Purkinje cell (primary cell): ENCODE measurements around the gene CACNA1S. TPM values are rescaled to one million over a fixed set of nuclear protein-coding genes. Genes with fewer than 3 reads are reported as not detected.

ENCODE experiments used
- polyA plus RNA-seq: library from polyadenylated mRNA; unstranded; fragments of >200 nt; fragmentation: Nextera tagmentation; gene quantifications from 2 replicates; pipeline ENCODE4 v1.2.1, GENCODE V29; 2014

CACNA1S gene
- not detected in 2 replicates for polyA plus RNA-seq

DNA sequence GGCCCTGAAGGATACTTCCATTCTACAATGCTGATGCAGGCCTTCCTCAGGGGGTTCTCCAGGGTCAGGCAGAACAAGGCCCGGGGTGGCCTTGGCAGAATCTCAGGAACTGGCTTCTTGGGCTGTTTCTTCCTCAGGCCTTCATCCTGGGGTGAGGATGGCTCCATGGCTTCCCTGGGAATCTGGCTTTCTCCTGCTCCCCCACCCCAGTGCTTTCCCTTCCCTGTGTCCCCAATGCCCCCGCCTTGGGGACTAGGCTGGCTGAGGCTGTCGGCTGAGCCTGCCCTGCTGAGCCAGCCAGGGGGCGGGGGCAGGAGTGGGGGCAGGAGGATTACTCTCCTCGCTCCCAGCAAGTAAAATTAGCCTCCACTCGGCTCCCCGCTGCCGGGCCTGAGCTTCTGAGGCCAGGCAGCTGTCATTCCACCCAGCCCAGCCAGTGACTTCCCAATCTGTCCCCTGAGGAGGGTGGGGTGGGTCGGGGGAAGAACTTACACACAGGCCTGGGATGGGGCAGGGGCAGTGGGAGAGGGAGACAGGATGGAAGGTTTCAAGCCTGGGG, at the start of gene CACNA1S:
CACNA1S (minus strand) TSS at position 254 of the 559 bp plus-strand sequence; CDS start at position 167, 87 bp downstream.

DNA sequence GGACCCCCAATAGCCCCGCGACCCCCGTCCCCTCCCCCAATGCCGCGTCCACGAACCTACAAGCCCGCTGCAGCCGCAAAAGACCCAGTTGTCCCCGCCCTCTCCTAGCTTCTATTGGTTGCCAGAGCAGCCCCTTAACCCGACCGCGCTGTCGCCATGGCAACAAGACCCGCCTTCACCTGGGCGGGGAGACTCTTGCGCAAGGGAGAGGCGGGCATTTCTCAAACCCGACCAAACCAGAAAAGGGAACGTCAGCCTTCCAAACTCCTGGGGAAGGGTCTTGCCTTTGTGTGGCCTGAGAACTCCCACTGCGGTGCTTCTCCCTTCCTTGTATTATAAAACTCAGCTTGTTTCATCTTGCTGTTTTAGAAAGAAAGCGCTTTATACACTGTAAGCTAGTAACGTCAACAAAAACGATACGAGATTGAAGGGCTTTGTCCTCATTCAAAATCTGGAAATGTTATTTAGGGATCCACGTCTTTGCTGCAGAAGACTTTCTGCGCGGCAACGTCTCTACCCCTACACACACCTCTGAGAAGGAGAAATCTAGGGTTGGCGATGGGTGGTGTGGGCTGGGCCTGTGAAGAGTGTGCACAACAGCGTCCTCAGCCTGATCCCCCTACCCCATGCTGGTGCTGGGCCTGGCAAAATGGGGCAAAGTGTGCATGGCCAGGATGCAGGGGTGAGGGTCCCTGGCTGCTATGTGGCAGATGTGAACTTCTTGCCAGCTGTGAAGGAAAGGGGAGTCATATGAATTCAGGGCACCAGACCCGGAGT, 42.4 kb upstream of the CACNA1S start, which contains the start of gene TMEM9:
TMEM9 (minus strand) TSS at position 86 of the 777 bp plus-strand sequence. CDS start 551 bp downstream, outside the sequence.

DNA sequence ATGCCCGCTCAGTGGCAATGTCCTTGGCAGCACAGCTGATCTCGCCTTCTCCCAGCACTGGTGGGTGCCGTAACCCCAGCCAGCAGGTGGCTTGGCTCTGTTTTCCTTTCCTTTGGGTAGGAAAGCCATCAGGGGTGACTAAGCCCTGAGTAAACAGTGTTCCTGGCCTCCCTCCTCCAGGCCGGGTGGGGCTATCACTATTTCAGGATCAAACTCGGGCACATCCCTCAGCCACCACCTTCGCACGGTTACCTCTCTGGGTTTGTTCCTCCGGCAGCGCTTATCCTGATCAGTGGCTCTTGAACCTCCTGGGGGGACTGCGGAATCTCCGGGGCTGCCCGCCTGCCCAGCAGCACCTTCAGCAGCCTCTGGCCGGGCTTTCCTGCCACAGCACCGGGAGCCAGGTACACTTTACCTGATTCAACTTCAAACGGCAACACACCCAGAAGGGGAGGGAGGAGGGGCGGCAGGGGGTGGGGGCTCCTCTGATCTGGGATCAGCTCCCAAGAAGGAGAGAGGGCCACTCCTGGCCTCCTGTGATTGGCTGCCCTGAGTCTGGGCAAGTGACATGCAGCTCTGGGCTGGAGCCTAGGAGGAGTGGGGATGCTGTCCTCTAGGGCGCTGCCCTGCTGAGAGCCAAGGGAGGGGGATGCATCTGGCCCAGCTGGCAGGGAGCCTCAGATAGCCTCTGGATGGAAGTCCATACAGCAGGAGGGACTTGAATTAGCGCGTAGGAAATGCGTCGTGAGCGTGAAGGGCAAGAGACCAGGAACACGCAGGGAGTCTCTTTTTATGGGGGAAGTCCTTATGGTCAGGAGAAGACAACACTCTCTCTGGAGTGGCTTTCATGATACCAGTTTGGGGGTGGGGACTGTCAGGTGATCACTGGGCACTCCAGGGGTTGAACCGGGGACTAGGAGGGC, 14.9 kb upstream of the CACNA1S start, which contains the start of gene ASCL5:
ASCL5 (minus strand) TSS at position 353 of the 923 bp plus-strand sequence. CDS start 11,812 bp downstream, outside the sequence.

GRCh38 chr1:201023517-201023902, 88.7 kb downstream of the CACNA1S start, which contains the start of gene KIF21B:
Gene KIF21B, minus strand, starts transcription at chr1:201023714. Its CDS starts 331 bp downstream, at chr1:201023383.

Other genes starting within 250 kb of the CACNA1S start
- not detected in 2 replicates for gene GPR25, start 239.4 kb downstream of the CACNA1S start, polyA plus RNA-seq
- 0.66 TPM in 1 of 2 replicates, not detected in the other for gene INAVA, start 217.5 kb downstream of the CACNA1S start, polyA plus RNA-seq
- 0.45 and 1.4 TPM in 2 replicates for gene KIF21B, start 88.7 kb downstream of the CACNA1S start, polyA plus RNA-seq
- gene ASCL5, start 14.8 kb upstream of the CACNA1S start, polyA plus RNA-seq: 0.73 TPM in 1 of 2 replicates, not detected in the other
- gene TMEM9, start 42.0 kb upstream of the CACNA1S start, polyA plus RNA-seq: 104 and 126 TPM in 2 replicates
- 0.11 TPM in 1 of 2 replicates, not detected in the other for gene IGFN1, start 78.4 kb upstream of the CACNA1S start, polyA plus RNA-seq
- gene PKP1, start 171.1 kb upstream of the CACNA1S start, polyA plus RNA-seq: not detected in 2 replicates